Measurements from ENCODE around the gene TEX264.
A peak's percentile ranks its signal among the peaks of the same experiment; 100 is the strongest.

Gene TEX264

DNA sequence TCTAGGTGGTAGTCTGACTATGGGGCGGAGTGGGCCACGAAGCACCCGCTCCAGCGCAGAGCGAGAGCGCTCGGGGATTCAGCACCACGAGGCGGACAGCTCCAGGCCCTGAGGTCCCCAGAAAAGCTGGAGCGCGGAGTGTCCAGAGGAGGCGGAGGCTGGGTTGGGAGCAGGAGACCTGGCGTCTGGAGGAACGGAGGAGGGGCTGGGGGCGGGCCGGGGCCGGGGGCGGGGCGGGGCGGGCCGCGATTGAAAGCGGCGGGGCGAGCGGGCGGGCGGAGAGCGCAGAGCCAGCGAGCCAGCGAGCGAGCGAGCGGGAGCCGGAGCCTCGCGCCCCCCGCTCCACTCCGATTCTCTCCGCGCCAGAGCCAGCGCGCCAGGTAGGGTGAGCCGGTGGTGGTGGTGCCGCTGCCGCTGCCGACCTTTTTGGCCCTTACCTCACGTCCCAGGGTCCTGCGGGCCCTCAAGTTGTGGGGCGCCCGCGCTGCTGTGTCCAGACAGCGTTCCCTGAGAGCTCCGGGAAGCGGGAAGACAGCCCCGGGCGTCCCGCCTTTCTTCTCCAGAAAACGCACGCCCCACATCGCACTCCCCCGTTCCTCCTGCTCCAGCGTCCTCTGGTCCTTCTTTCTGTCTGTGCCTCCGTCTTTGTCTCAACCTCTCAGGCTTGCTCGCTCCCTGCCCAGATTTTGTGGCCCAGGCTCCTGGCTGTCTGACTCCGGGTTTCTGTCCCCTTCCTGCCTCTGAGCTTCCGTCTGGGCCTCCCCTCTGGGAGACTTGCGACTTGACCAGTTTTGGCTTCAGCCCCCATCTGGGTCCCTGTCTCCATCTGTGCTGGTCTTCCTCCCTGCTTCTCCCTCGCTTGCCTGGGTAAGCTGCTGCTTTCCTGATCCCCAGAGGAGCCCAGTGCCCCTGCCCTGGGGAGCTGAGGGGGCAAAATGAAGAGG lies 36.0 kb downstream of the TEX264 start, which contains the start of gene GRM2:
GRM2 (plus strand) TSS at position 281 of the 944 bp plus-strand sequence. CDS start 1,916 bp downstream, outside the sequence.
- ATAC-seq: peak; percentile 90
- no peak for TF ChIP-seq ISL1 (CRISPR knock-in tag; IDR thresholded peaks at IDR 0.05)
- no peak for TF ChIP-seq SNAI2 (CRISPR knock-in tag; IDR thresholded peaks at IDR 0.05)
- TF ChIP-seq, protein P1, sequence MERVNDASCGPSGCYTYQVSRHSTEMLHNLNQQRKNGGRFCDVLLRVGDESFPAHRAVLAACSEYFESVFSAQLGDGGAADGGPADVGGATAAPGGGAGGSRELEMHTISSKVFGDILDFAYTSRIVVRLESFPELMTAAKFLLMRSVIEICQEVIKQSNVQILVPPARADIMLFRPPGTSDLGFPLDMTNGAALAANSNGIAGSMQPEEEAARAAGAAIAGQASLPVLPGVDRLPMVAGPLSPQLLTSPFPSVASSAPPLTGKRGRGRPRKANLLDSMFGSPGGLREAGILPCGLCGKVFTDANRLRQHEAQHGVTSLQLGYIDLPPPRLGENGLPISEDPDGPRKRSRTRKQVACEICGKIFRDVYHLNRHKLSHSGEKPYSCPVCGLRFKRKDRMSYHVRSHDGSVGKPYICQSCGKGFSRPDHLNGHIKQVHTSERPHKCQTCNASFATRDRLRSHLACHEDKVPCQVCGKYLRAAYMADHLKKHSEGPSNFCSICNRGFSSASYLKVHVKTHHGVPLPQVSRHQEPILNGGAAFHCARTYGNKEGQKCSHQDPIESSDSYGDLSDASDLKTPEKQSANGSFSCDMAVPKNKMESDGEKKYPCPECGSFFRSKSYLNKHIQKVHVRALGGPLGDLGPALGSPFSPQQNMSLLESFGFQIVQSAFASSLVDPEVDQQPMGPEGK (CRISPR knock-in tag; IDR thresholded peaks at IDR 0.05; ENCODE audit: borderline replicate concordance): no peak
- TF ChIP-seq, protein P2, sequence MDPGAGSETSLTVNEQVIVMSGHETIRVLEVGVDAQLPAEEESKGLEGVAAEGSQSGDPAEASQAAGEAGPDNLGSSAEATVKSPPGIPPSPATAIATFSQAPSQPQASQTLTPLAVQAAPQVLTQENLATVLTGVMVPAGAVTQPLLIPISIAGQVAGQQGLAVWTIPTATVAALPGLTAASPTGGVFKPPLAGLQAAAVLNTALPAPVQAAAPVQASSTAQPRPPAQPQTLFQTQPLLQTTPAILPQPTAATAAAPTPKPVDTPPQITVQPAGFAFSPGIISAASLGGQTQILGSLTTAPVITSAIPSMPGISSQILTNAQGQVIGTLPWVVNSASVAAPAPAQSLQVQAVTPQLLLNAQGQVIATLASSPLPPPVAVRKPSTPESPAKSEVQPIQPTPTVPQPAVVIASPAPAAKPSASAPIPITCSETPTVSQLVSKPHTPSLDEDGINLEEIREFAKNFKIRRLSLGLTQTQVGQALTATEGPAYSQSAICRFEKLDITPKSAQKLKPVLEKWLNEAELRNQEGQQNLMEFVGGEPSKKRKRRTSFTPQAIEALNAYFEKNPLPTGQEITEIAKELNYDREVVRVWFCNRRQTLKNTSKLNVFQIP (CRISPR knock-in tag; IDR thresholded peaks at IDR 0.05; ENCODE audit: borderline replicate concordance, low read depth): no peak
- no peak for TF ChIP-seq ZNF8 (CRISPR knock-in tag; IDR thresholded peaks at IDR 0.05)

DNA sequence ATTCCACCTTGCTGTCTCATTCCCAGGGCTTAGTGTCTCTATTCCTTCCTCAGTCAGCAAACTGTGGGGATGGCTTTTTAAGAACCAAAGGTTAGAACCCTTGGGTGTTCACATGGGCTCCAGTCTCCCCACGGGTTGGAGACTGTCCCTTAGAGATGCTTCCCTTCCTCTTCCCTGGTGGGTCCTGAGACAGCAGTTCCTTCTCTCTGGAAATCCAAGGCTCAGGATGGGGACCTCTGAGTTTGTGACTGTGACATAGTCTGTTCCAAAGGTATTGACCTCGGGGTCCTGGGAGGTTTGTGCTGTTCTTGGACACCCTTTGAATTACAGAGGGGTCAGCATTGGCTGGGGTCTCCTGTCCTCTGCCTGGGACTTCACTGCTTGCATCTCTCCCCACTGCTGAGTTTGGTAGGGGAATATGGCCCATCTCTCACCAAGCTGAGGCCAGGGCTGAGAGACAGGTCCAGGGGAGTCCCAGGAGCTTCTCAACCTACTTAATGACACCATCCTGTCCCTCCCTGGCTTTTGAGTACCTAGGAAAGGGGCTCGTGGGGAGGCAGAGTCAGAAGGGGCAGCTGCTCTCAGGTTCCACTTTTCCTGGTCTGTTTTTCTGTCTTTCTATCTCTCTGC lies 37.3 kb downstream of the TEX264 start:
- no peak for TF ChIP-seq GLIS3 (CRISPR knock-in tag; IDR thresholded peaks at IDR 0.05)
- TF ChIP-seq, protein P3, sequence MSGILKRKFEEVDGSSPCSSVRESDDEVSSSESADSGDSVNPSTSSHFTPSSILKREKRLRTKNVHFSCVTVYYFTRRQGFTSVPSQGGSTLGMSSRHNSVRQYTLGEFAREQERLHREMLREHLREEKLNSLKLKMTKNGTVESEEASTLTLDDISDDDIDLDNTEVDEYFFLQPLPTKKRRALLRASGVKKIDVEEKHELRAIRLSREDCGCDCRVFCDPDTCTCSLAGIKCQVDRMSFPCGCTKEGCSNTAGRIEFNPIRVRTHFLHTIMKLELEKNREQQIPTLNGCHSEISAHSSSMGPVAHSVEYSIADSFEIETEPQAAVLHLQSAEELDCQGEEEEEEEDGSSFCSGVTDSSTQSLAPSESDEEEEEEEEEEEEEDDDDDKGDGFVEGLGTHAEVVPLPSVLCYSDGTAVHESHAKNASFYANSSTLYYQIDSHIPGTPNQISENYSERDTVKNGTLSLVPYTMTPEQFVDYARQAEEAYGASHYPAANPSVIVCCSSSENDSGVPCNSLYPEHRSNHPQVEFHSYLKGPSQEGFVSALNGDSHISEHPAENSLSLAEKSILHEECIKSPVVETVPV (CRISPR knock-in tag; IDR thresholded peaks at IDR 0.05): no peak
- TF ChIP-seq, protein P4, sequence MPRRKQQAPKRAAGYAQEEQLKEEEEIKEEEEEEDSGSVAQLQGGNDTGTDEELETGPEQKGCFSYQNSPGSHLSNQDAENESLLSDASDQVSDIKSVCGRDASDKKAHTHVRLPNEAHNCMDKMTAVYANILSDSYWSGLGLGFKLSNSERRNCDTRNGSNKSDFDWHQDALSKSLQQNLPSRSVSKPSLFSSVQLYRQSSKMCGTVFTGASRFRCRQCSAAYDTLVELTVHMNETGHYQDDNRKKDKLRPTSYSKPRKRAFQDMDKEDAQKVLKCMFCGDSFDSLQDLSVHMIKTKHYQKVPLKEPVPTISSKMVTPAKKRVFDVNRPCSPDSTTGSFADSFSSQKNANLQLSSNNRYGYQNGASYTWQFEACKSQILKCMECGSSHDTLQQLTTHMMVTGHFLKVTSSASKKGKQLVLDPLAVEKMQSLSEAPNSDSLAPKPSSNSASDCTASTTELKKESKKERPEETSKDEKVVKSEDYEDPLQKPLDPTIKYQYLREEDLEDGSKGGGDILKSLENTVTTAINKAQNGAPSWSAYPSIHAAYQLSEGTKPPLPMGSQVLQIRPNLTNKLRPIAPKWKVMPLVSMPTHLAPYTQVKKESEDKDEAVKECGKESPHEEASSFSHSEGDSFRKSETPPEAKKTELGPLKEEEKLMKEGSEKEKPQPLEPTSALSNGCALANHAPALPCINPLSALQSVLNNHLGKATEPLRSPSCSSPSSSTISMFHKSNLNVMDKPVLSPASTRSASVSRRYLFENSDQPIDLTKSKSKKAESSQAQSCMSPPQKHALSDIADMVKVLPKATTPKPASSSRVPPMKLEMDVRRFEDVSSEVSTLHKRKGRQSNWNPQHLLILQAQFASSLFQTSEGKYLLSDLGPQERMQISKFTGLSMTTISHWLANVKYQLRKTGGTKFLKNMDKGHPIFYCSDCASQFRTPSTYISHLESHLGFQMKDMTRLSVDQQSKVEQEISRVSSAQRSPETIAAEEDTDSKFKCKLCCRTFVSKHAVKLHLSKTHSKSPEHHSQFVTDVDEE (CRISPR knock-in tag; IDR thresholded peaks at IDR 0.05): no peak
- TF ChIP-seq ESRRG (CRISPR knock-in tag; IDR thresholded peaks at IDR 0.05): no peak
- no peak for TF ChIP-seq ZC3H10 (CRISPR knock-in tag; IDR thresholded peaks at IDR 0.05)
- TF ChIP-seq TOX (CRISPR knock-in tag; IDR thresholded peaks at IDR 0.05; ENCODE audit: borderline replicate concordance): no peak
- TF ChIP-seq ZFP3 (CRISPR knock-in tag; IDR thresholded peaks at IDR 0.05): no peak
- no peak for TF ChIP-seq OSR1 (CRISPR knock-in tag; IDR thresholded peaks at IDR 0.05)
- TF ChIP-seq ZNF565 (CRISPR knock-in tag; conservative IDR thresholded peaks at IDR 0.05; ENCODE audit: low read depth): no peak
- no peak for TF ChIP-seq ISL1 (CRISPR knock-in tag; IDR thresholded peaks at IDR 0.05)
- TF ChIP-seq, protein P1 (CRISPR knock-in tag; IDR thresholded peaks at IDR 0.05; ENCODE audit: borderline replicate concordance): no peak
- TF ChIP-seq ARNTL (CRISPR knock-in tag; IDR thresholded peaks at IDR 0.05; ENCODE audit: borderline replicate concordance, low read depth): no peak
- TF ChIP-seq, protein P2 (CRISPR knock-in tag; IDR thresholded peaks at IDR 0.05; ENCODE audit: borderline replicate concordance, low read depth): no peak
- no peak for ATAC-seq

Measured in SK-N-SH treated with all-trans-retinoic acid at 6 μM for 48 hours (cell line).